ENCODE data around the gene GALNT7. TPM values are rescaled to one million over a fixed set of nuclear protein-coding genes. Genes with fewer than 3 reads are reported as not detected.

The GALNT7 gene
- total RNA-seq, 1 donor from 2014 or later: 24.7 TPM

DNA sequence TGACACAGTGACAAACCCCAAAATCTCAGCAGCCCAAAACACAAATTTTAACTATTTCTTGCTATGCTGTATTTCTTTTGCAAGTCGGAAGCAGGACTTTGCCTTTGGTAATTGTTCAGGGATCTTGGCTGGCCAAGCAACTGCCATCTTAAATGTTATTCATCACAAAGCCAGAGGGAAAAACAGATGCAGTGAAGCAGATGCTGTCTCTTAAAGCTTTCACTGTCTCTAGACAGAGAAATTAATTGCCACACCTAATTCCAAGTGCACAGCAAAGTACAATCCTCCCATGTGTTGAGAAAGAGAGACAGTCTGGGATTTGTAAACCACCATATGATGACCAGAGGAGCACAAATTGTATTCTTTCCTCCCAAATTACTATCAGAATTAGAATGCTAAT lies 30.0 kb upstream of the GALNT7 start:
- Histone ChIP-seq H3K36me3 (ENCODE audit: control insufficient read depth, insufficient read depth, low read length) (no peaks in the 10 kb centered on the region), H3K27me3 (ENCODE audit: control insufficient read depth, insufficient read depth, low read length) (no peaks in the 10 kb centered on the region), H3K4me3 (ENCODE audit: low read depth, low read length) (no peak overlapping the region)
- TF ChIP-seq, protein P1, sequence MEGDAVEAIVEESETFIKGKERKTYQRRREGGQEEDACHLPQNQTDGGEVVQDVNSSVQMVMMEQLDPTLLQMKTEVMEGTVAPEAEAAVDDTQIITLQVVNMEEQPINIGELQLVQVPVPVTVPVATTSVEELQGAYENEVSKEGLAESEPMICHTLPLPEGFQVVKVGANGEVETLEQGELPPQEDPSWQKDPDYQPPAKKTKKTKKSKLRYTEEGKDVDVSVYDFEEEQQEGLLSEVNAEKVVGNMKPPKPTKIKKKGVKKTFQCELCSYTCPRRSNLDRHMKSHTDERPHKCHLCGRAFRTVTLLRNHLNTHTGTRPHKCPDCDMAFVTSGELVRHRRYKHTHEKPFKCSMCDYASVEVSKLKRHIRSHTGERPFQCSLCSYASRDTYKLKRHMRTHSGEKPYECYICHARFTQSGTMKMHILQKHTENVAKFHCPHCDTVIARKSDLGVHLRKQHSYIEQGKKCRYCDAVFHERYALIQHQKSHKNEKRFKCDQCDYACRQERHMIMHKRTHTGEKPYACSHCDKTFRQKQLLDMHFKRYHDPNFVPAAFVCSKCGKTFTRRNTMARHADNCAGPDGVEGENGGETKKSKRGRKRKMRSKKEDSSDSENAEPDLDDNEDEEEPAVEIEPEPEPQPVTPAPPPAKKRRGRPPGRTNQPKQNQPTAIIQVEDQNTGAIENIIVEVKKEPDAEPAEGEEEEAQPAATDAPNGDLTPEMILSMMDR (IDR thresholded peaks at IDR 0.05; ENCODE audit: insufficient read depth, low read length, severe bottlenecking): no peak
- no peak for FAIRE-seq
- DNase-seq (ENCODE audit: low read depth): no peak

DNA sequence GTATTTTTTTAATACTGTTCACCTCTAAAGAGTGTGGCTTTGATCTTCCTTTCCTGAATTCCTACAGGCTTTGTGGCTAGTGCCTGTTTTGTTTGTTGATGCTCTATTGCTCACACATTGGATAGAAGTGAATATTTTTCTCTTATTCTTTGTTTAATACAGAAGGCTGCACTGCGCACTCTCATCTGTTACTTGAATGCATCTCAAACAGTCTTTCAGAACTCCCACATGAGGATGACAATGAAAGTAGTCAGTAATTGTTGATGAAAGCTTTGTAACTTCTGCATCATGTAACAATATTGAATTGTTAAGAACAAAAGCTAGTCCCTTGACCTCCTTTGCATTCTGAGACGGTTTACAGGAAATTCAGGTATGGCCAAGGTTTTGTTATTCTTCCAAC lies 29.1 kb upstream of the GALNT7 start:
- FAIRE-seq (no peak), DNase-seq (ENCODE audit: low read depth) (no peak)
- no peaks in the 10 kb centered on the region for H3K36me3 ChIP-seq (ENCODE audit: control insufficient read depth, insufficient read depth, low read length)
- TF ChIP-seq, protein P1 (IDR thresholded peaks at IDR 0.05; ENCODE audit: insufficient read depth, low read length, severe bottlenecking): no peak
- H3K4me3 ChIP-seq (ENCODE audit: low read depth, low read length): no peak overlapping the region
- no peaks in the 10 kb centered on the region for H3K27me3 ChIP-seq (ENCODE audit: control insufficient read depth, insufficient read depth, low read length)

DNA sequence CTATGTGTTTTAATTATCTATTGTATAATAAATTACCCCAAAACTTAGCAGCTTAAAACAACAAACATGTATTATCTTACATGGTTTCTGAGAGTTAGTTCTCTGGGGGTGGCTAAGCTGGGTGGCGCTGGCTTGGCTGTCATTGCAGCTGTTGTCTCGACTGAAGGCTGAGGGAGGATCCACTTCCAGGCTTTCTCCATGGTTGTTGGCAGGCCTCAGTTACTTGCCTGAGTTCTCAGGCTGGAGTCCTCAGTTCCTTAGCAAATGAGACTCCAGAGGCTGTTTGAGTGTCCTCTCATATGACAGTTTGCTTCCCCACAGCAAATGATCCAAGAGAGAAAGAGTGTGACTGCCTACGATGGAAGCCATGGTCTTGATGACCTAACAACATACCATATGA lies 23.5 kb upstream of the GALNT7 start:
- peak; percentile 28 for FAIRE-seq
- Histone ChIP-seq H3K4me3 (ENCODE audit: low read depth, low read length) (no peak overlapping the region), H3K36me3 (ENCODE audit: control insufficient read depth, insufficient read depth, low read length) (no peaks in the 10 kb centered on the region), H3K27me3 (ENCODE audit: control insufficient read depth, insufficient read depth, low read length) (no peaks in the 10 kb centered on the region)
- no peak for DNase-seq (ENCODE audit: low read depth)
- TF ChIP-seq, protein P1 (IDR thresholded peaks at IDR 0.05; ENCODE audit: insufficient read depth, low read length, severe bottlenecking): no peak

DNA sequence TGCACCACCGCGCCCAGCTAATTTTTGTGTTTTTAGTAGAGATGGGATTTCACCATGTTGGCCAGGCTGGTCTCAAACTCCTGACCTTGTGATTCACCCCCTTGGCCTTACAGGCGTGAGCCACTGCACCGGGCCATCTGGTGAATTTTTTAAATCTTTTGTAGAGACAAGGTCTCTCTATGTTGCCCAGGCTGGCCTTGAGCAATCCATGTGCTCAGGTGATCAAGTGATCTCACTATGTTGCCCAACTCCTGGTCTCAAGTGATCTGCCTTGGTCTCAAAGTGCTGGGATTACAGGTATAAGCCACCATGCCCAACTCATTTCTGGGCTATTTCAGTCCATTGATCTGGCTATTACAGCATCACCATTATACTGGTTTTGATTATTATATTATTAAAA lies 22.2 kb upstream of the GALNT7 start:
- TF ChIP-seq, protein P1 (IDR thresholded peaks at IDR 0.05; ENCODE audit: insufficient read depth, low read length, severe bottlenecking): no peak
- H3K36me3 ChIP-seq (ENCODE audit: control insufficient read depth, insufficient read depth, low read length): no peaks in the 10 kb centered on the region
- FAIRE-seq (no peak), DNase-seq (ENCODE audit: low read depth) (peak; percentile 44)
- H3K4me3 ChIP-seq (ENCODE audit: low read depth, low read length): no peak overlapping the region
- no peaks in the 10 kb centered on the region for H3K27me3 ChIP-seq (ENCODE audit: control insufficient read depth, insufficient read depth, low read length)

DNA sequence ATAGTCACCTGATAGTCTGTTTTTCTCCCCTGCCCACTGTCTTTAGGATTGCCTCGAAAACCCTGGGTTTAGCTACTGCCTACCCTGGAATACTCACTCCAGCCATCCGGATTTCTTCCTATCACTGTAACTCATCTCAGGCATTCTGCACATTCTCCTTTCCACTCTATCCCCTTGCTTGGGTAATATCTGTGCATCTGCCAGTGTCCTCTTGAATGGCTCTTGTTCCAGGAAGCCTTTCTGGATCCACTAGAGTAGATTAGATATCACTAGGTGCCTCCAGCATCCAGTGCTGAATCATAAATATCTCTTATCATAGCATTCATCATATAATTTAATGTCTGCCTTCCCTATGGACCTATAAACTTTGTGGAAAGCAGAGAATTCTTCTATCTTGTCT lies 17.1 kb upstream of the GALNT7 start:
- no peak for FAIRE-seq
- H3K27me3 ChIP-seq (ENCODE audit: control insufficient read depth, insufficient read depth, low read length): no peaks in the 10 kb centered on the region
- no peaks in the 10 kb centered on the region for H3K36me3 ChIP-seq (ENCODE audit: control insufficient read depth, insufficient read depth, low read length)
- TF ChIP-seq, protein P1 (IDR thresholded peaks at IDR 0.05; ENCODE audit: insufficient read depth, low read length, severe bottlenecking): no peak
- no peak for DNase-seq (ENCODE audit: low read depth)
- no peak overlapping the region for H3K4me3 ChIP-seq (ENCODE audit: low read depth, low read length)

DNA sequence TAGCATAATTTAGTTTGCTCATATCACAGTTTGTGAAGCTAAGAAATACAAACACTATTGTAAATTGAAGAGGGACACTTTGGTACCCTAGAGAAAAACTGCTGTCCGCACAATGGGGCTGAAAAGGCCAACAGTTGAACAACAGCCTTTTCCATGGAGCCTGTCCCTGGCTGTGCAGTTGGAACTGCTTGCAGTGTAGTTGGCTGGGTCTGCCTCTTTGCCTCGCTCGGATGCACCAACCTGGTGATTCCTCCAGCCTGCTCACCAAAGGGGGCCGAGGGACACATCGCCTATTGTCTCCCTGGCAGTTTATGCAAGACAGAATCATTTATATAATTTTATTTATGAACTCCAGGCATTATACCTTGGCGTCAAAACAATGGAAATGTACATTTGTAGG lies 16.5 kb upstream of the GALNT7 start:
- H3K36me3 ChIP-seq (ENCODE audit: control insufficient read depth, insufficient read depth, low read length): no peaks in the 10 kb centered on the region
- FAIRE-seq (no peak), DNase-seq (ENCODE audit: low read depth) (no peak)
- no peak overlapping the region for H3K4me3 ChIP-seq (ENCODE audit: low read depth, low read length)
- H3K27me3 ChIP-seq (ENCODE audit: control insufficient read depth, insufficient read depth, low read length): no peaks in the 10 kb centered on the region
- TF ChIP-seq, protein P1 (IDR thresholded peaks at IDR 0.05; ENCODE audit: insufficient read depth, low read length, severe bottlenecking): no peak

Data from bronchial epithelial cell (primary cell).